IMR-90 (cell line): ENCODE results near the gene CEP135. TPM values are rescaled to one million over a fixed set of nuclear protein-coding genes. Genes with fewer than 3 reads are reported as not detected.

ENCODE experiments used
- ATAC-seq: fragments of 200-7000 bp; cut with Tn5 transposase; 2 replicates; pipeline ENCODE4 v1.9.1; 2020; ENCODE audit warnings: low read depth, mild to moderate bottlenecking, moderate library complexity
- BruUV-seq: library from RNA; stranded (reverse); fragments of 400-500 nt; replicated peaks from 2 replicates; lab custom pipeline; 2021; lab: Mats Ljungman, UMichigan
- CTCF ChIA-PET: fragments of 300-600 bp; formaldehyde crosslinking; extraction: SDS; loops from one replicate; lab custom pipeline; 2021; ENCODE audit warnings: antibody characterized with exemption; lab: Yijun Ruan, JAX
- POLR2A ChIA-PET: fragments of 300-600 bp; sonication (Branson Sonifier 250); formaldehyde crosslinking; loops from one replicate; lab custom pipeline; 2022; ENCODE audit warnings: antibody characterized with exemption; ENCODE audit not compliant: unreplicated experiment; lab: Charles Lee
- DNase-seq: peaks from one replicate; pipeline ENCODE4 v3.0.0; 2013
- H2AFZ ChIP-seq: replicated peaks from 2 replicates; pipeline ENCODE3; 2013; ENCODE audit warnings: low read length, mild to moderate bottlenecking; ENCODE audit not compliant: poor library complexity
- H2AK5ac ChIP-seq: 2 replicates; pipeline ENCODE4 v1.6.1; 2013; ENCODE audit warnings: low read depth, low read length, inconsistent platforms
- H2AK9ac ChIP-seq: replicated peaks from 2 replicates; pipeline ENCODE3; 2013; ENCODE audit warnings: mild to moderate bottlenecking, low read depth, low read length, moderate library complexity; ENCODE audit not compliant: poor library complexity
- H2BK120ac ChIP-seq: 2 replicates; pipeline ENCODE4 v1.6.1; 2013; ENCODE audit warnings: low read depth, low read length, inconsistent platforms
- H2BK15ac ChIP-seq: 3 replicates; pipeline ENCODE4 v1.6.1; 2013; ENCODE audit warnings: low read depth, low read length, inconsistent platforms
- H2BK20ac ChIP-seq: 2 replicates; pipeline ENCODE4 v1.6.1; 2013; ENCODE audit warnings: low read depth, mild to moderate bottlenecking, inconsistent platforms, low read length, moderate library complexity
- H2BK5ac ChIP-seq: 2 replicates; pipeline ENCODE4 v1.6.1; 2013; ENCODE audit warnings: mild to moderate bottlenecking, low read depth, low read length, inconsistent platforms; ENCODE audit not compliant: poor library complexity, severe bottlenecking
- H3K14ac ChIP-seq: replicated peaks from 2 replicates; pipeline ENCODE4 v1.6.1; 2013; ENCODE audit warnings: low read depth, low read length, inconsistent platforms
- H3K18ac ChIP-seq: 2 replicates; pipeline ENCODE4 v1.6.1; 2013; ENCODE audit warnings: low read depth, low read length, control low read depth
- H3K23ac ChIP-seq: 2 replicates; pipeline ENCODE4 v1.6.1; 2013; ENCODE audit warnings: low read depth, low read length, inconsistent platforms
- H3K27ac ChIP-seq: 2 replicates; pipeline ENCODE4 v1.5.1; 2013; ENCODE audit warnings: mild to moderate bottlenecking, control low read depth, low read length; ENCODE audit not compliant: insufficient read depth
- H3K27me3 ChIP-seq: 2 replicates; pipeline ENCODE4 v1.6.1; 2013; ENCODE audit warnings: low read length; ENCODE audit not compliant: control insufficient read depth, insufficient read depth
- H3K36me3 ChIP-seq: 2 replicates; pipeline ENCODE4 v1.6.1; 2013; ENCODE audit warnings: low read length, mixed read lengths; ENCODE audit not compliant: control insufficient read depth, insufficient read depth
- H3K4ac ChIP-seq: 2 replicates; pipeline ENCODE4 v1.6.1; 2013; ENCODE audit warnings: low read depth, low read length, inconsistent platforms
- H3K4me1 ChIP-seq: 2 replicates; pipeline ENCODE4 v1.6.1; 2013; ENCODE audit warnings: low read length, mixed read lengths; ENCODE audit not compliant: control insufficient read depth, insufficient read depth
- H3K4me2 ChIP-seq: 2 replicates; pipeline ENCODE4 v1.6.1; 2013; ENCODE audit warnings: low read depth, mild to moderate bottlenecking, control low read depth, low read length, moderate library complexity
- H3K4me3 ChIP-seq: 2 replicates; pipeline ENCODE4 v1.5.1; 2013; ENCODE audit warnings: low read depth, mild to moderate bottlenecking, control low read depth, low read length, moderate library complexity; ENCODE audit not compliant: insufficient read depth
- H3K56ac ChIP-seq: 2 replicates; pipeline ENCODE4 v1.6.1; 2013; ENCODE audit warnings: low read length, inconsistent platforms; ENCODE audit not compliant: insufficient read depth; ENCODE audit errors: extremely low read depth
- H3K79me1 ChIP-seq, 2 experiments: 2 replicates each; pipeline ENCODE4 v1.6.1; 2013; ENCODE audit warnings: low read length in 2 of 2, inconsistent platforms in 1 of 2, low read depth in 1 of 2
- H3K9ac ChIP-seq: 2 replicates; pipeline ENCODE4 v1.6.1; 2013; ENCODE audit warnings: low read depth, low read length, control low read depth
- H3K9me1 ChIP-seq: 2 replicates; pipeline ENCODE4 v1.6.1; 2013; ENCODE audit warnings: low read length, inconsistent platforms; ENCODE audit not compliant: insufficient read depth
- H3K9me3 ChIP-seq: 2 replicates; pipeline ENCODE4 v1.6.1; 2013; ENCODE audit warnings: low read length; ENCODE audit not compliant: control insufficient read depth, insufficient read depth
- H4K20me1 ChIP-seq: 2 replicates; pipeline ENCODE4 v1.6.1; 2013; ENCODE audit warnings: low read length, inconsistent platforms; ENCODE audit not compliant: insufficient read depth
- H4K5ac ChIP-seq: 2 replicates; pipeline ENCODE4 v1.6.1; 2013; ENCODE audit warnings: mild to moderate bottlenecking, low read depth, low read length, control low read depth
- H4K8ac ChIP-seq, 2 experiments: 2 replicates each; pipeline ENCODE4 v1.6.1; 2013; ENCODE audit warnings: low read depth in 2 of 2, low read length in 2 of 2, control low read depth in 1 of 2, inconsistent platforms in 1 of 2
- H4K91ac ChIP-seq: 2 replicates; pipeline ENCODE4 v1.6.1; 2013; ENCODE audit warnings: low read depth, low read length, inconsistent platforms; ENCODE audit not compliant: insufficient read depth
- CHD1 ChIP-seq: IDR thresholded peaks from 2 replicates; pipeline ENCODE4 v1.6.1; 2012; ENCODE audit warnings: low read depth, low read length, improper control_type of control experiment
- MAFK ChIP-seq: IDR thresholded peaks from 2 replicates; pipeline ENCODE4 v1.6.1; 2012; ENCODE audit warnings: low read depth, low read length, improper control_type of control experiment
- MAZ ChIP-seq: IDR thresholded peaks from 2 replicates; pipeline ENCODE4 v1.6.1; 2012; ENCODE audit warnings: low read depth, mild to moderate bottlenecking, low read length, improper control_type of control experiment, moderate library complexity, borderline replicate concordance
- NFE2L2 ChIP-seq: fragments of 150-350 bp; IDR thresholded peaks from 2 replicates; pipeline ENCODE4 v1.6.1; 2016; ENCODE audit warnings: low read depth, mild to moderate bottlenecking, low read length
- RAD21 ChIP-seq: IDR thresholded peaks from 2 replicates; pipeline ENCODE4 v1.6.1; 2012; ENCODE audit warnings: low read length, improper control_type of control experiment
- RCOR1 ChIP-seq: IDR thresholded peaks from 2 replicates; pipeline ENCODE4 v1.6.1; 2012; ENCODE audit warnings: mild to moderate bottlenecking, low read length, improper control_type of control experiment; ENCODE audit not compliant: insufficient replicate concordance
- RFX5 ChIP-seq: IDR thresholded peaks from 2 replicates; pipeline ENCODE4 v1.8.0; 2012; ENCODE audit warnings: low read depth, mild to moderate bottlenecking, low read length, moderate library complexity
- SMC3 ChIP-seq: fragments of 150-350 bp; IDR thresholded peaks from 2 replicates; pipeline ENCODE4 v1.6.1; 2016; ENCODE audit warnings: low read depth, mild to moderate bottlenecking, antibody characterized with exemption, low read length, moderate library complexity
- WGBS, 2 experiments: methylation state at CpG; one replicate each; pipeline versions ENCODE4 v1.1.5 to v1.1.7; 2013; ENCODE audit warnings: missing lambda C conversion rate in 2 of 2; ENCODE audit not compliant: insufficient read length in 1 of 2; ENCODE audit errors: extremely low coverage in 2 of 2; 5-methylcytosine and 5-hydroxymethylcytosine counted together
- dilution Hi-C: fragments of 300-500 bp; cut with HindIII; formaldehyde crosslinking; loops from one replicate; pipeline ENCODE4 v1.14.3; 2018; ENCODE audit warnings: low sequenced_read_pairs; ENCODE audit not compliant: unreplicated experiment
- in situ Hi-C: fragments of 300-500 bp; cut with MboI; formaldehyde crosslinking; loops from 3 replicates; pipeline ENCODE4 v1.14.3; 2019; ENCODE audit warnings: low sequenced_read_pairs, inconsistent platforms, mixed read lengths
- intact Hi-C: fragments of 100-400 bp; cut with micrococcal nuclease; formaldehyde crosslinking; loops from 2 replicates; pipeline ENCODE4 v1.10.0; 2022
- polyA plus RNA-seq, 3 experiments: library from polyadenylated mRNA; depleted of rRNA; stranded (reverse); fragments of >200 nt; gene quantifications; 2 replicates each; pipeline ENCODE4 v1.2.3, GENCODE V29; 2012; ENCODE audit warnings: low replicate concordance in 1 of 3
- total RNA-seq: library from RNA; depleted of rRNA; stranded (reverse); fragments of >200 nt; gene quantifications from 2 replicates; pipeline ENCODE4 v1.2.3, GENCODE V29; 2012
- TF ChIP-seq, protein P1 (sequence below): fragments of 150-350 bp; IDR thresholded peaks from 2 replicates; pipeline ENCODE4 v1.6.1; 2016; ENCODE audit warnings: low read depth, mild to moderate bottlenecking, low read length, moderate library complexity, borderline replicate concordance
- TF ChIP-seq, protein P2 (sequence below): fragments of 150-350 bp; IDR thresholded peaks from 2 replicates; pipeline ENCODE4 v1.6.1; 2017; ENCODE audit warnings: mild to moderate bottlenecking, antibody characterized with exemption, low read length, low read depth

CEP135 gene
- total and polyA plus RNA-seq, 2 of the 4 experiments (the other 2 are of a cell fraction) = 2.7 to 3.2 TPM

DNA sequence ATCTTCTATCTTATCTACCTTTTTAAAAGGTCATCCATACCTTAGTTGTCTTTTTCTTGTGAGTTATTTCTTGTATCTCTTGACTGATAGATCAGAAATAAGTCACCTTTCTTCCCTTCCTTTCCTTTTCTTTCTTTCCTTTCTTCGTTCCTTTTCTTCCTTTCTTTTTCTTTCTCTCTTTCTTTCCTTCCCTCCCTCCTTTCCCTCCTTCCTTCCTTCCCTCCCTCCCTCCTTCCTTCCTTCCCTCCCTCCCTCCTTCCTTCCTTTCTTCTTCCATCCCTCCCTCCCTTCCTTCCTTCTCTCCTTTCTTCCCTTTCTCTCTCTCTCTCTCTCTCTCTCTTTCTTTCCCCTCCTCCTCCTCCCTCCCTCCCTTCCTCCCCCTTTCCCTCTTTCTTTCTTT lies 93.5 kb downstream of the CEP135 start:
- Histone ChIP-seq H2AK9ac (no peak overlapping the region), H3K9me1 (no peaks in the 10 kb centered on the region), H2BK120ac (no peak overlapping the region), H4K8ac (no peak overlapping the region), H3K4ac (no peak overlapping the region), H3K36me3 (no peaks in the 10 kb centered on the region), H2BK5ac (no peak overlapping the region), H2AK5ac (no peak overlapping the region), H3K18ac (no peak overlapping the region), H3K27ac (no peak overlapping the region), H3K14ac (no peak overlapping the region), H3K79me1 (no peaks in the 10 kb centered on the region), H2AFZ (no peak overlapping the region), H3K56ac (no peak overlapping the region), H2BK20ac (no peak overlapping the region), H4K5ac (no peak overlapping the region), H3K4me2 (no peak overlapping the region), H3K27me3 (peaks cover 8% of the 10 kb centered on the region), H4K91ac (no peak overlapping the region), H4K20me1 (no peaks in the 10 kb centered on the region), H3K9ac (no peak overlapping the region), H3K9me3 (no peaks in the 10 kb centered on the region), H2BK15ac (no peak overlapping the region), H3K4me3 (no peak overlapping the region), H3K4me1 (no peaks in the 10 kb centered on the region), H3K23ac (no peak overlapping the region)
- TF ChIP-seq CHD1 (no peak), RFX5 (no peak), RAD21 (no peak), RCOR1 (no peak), NFE2L2 (no peak), MAFK (no peak), SMC3 (no peak), MAZ (no peak)
- TF ChIP-seq, protein P1, sequence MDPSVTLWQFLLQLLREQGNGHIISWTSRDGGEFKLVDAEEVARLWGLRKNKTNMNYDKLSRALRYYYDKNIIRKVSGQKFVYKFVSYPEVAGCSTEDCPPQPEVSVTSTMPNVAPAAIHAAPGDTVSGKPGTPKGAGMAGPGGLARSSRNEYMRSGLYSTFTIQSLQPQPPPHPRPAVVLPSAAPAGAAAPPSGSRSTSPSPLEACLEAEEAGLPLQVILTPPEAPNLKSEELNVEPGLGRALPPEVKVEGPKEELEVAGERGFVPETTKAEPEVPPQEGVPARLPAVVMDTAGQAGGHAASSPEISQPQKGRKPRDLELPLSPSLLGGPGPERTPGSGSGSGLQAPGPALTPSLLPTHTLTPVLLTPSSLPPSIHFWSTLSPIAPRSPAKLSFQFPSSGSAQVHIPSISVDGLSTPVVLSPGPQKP = no peak
- TF ChIP-seq, protein P2, sequence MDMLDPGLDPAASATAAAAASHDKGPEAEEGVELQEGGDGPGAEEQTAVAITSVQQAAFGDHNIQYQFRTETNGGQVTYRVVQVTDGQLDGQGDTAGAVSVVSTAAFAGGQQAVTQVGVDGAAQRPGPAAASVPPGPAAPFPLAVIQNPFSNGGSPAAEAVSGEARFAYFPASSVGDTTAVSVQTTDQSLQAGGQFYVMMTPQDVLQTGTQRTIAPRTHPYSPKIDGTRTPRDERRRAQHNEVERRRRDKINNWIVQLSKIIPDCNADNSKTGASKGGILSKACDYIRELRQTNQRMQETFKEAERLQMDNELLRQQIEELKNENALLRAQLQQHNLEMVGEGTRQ = no peak
- no peak for DNase-seq
- CTCF ChIA-PET = no interaction called here
- dilution Hi-C loops (no loop called here), intact Hi-C loops (no loop called here), in situ Hi-C loops (no loop called here)
- 54% methylated on average over 1 of the region's 1 CpG; no CpG with 5 or more reads in 1 of the 2 experiments for WGBS, 2 experiments
- ATAC-seq = no peak
- BruUV-seq = no TSS peak
- POLR2A ChIA-PET = no interaction called here
